Retinal pigment epithelial cell (primary cell): ENCODE data around the gene CNPY4.

ENCODE experiments used
- DNase-seq: peaks from one replicate; pipeline ENCODE4 v3.0.0-alpha.2; 2010; ENCODE audit warnings: low read depth
- H3K4me3 ChIP-seq: 2 replicates; pipeline ENCODE4 v1.5.1; 2011; ENCODE audit warnings: mild to moderate bottlenecking, low read length, control low read depth, moderate library complexity
- TF ChIP-seq, protein P1 (sequence below): conservative IDR thresholded peaks from 2 replicates; pipeline ENCODE4 v1.5.1; 2011; ENCODE audit warnings: low read depth, low read length, control low read depth, inconsistent platforms

CNPY4 gene

GRCh38 chr7:100166317-100166940 lies 47.0 kb downstream of the CNPY4 start:
- TF ChIP-seq, protein P1, sequence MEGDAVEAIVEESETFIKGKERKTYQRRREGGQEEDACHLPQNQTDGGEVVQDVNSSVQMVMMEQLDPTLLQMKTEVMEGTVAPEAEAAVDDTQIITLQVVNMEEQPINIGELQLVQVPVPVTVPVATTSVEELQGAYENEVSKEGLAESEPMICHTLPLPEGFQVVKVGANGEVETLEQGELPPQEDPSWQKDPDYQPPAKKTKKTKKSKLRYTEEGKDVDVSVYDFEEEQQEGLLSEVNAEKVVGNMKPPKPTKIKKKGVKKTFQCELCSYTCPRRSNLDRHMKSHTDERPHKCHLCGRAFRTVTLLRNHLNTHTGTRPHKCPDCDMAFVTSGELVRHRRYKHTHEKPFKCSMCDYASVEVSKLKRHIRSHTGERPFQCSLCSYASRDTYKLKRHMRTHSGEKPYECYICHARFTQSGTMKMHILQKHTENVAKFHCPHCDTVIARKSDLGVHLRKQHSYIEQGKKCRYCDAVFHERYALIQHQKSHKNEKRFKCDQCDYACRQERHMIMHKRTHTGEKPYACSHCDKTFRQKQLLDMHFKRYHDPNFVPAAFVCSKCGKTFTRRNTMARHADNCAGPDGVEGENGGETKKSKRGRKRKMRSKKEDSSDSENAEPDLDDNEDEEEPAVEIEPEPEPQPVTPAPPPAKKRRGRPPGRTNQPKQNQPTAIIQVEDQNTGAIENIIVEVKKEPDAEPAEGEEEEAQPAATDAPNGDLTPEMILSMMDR: no peak
- H3K4me3 ChIP-seq: no peak overlapping the region
- DNase-seq: no peak

GRCh38 chr7:100166970-100167911 lies 47.8 kb downstream of the CNPY4 start:
- DNase-seq: no peak
- TF ChIP-seq, protein P1: no peak
- peak overlapping the region; percentile 49 for H3K4me3 ChIP-seq

GRCh38 chr7:100167912-100168323 lies 48.5 kb downstream of the CNPY4 start:
- TF ChIP-seq, protein P1: no peak
- DNase-seq: no peak
- peak overlapping the region; percentile 49 for H3K4me3 ChIP-seq

DNA sequence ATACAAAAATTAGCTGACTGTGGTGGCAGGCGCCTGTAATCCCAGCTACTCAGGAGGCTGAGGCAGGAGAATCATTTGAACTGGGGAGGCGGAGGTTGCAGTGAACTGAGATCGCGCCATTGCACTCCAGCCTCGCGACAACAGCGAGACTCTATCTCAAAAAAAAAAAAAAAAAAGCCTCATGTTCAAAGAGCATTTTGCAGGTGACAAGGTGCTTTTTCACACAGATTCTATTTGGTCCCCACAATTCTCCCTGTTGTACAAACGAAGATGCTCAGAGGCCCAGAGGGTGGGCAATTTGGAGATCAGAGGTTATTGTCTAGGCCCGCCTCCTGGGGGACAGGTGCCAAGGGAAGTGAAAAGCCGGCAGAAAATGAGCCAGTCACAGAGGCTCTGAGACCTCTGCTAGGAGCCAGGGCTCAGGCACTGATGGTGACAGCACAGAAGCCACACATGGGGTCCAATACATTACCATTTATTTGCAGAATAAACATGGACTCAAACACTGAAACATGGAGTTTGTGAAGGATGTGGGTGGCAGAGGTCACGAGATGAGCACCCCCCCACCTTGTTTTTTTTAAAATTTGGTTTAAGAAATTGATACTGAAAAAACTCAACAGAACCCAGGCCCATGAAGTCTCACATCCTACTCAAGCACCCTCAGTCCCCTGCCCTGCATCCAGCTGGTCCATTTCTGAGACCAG lies 49.9 kb downstream of the CNPY4 start:
- DNase-seq: no peak
- TF ChIP-seq, protein P1: no peak
- no peak overlapping the region for H3K4me3 ChIP-seq

DNA sequence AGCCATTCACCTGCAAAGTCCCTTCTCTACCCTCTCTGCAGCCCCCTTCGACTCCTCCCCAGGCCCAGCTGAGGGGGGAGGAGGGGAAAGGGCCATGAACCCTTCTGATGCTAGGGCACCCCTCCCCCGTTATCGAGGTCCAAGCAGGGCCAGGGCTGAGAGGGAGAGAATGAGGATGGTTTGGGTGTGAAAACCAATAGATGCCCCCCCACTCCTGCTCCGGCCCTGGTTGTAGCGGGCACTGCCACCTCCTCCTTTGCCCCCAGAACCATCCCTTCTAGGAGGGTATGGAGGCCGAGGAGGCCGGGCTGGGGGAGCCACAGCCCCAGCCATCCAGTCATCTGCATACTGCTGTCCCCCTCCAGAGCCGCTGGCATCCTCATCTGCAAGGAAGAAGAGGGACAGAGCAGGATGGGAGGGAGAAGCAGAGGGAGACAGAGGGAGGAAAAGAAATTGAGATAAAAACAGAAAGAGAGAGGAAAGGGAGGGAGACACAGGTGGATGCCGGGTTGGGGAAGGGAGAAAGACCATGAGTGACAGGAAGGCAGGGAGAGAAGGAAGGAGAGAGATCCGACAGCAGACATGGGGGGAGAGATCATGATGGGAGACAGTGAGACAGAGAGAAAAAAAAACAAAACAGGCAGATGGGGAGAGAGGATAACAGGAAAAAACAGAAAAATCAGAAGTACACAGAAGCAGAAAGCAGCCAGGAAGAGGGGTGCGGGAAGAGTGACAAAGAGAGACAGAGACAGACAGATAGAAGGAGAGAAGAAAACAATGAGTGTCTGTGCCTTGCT lies 50.9 kb downstream of the CNPY4 start:
- DNase-seq: no peak
- H3K4me3 ChIP-seq: no peak overlapping the region
- TF ChIP-seq, protein P1: no peak

GRCh38 chr7:100171087-100171681 lies 51.8 kb downstream of the CNPY4 start:
- TF ChIP-seq, protein P1: no peak
- DNase-seq: no peak
- peak overlapping the region; percentile 29 for H3K4me3 ChIP-seq
